Nephron progenitor cell (in vitro differentiated cells): ENCODE measurements around the gene PITX1.

ENCODE experiments used
- DNase-seq: peaks from one replicate; pipeline ENCODE4 v3.0.0; 2021
- H3K27ac Mint-ChIP-seq: 2 replicates; pipeline ENCODE4 v1.8.0; 2021; ENCODE audit warnings: mild to moderate bottlenecking, moderate library complexity, mixed read lengths
- H3K27me3 Mint-ChIP-seq: 2 replicates; pipeline ENCODE4 v1.8.0; 2021; ENCODE audit warnings: mild to moderate bottlenecking, low read depth, mixed read lengths; ENCODE audit not compliant: poor library complexity
- H3K36me3 Mint-ChIP-seq: 2 replicates; pipeline ENCODE4 v1.8.0; 2021; ENCODE audit warnings: low read depth, mixed read lengths
- H3K4me1 Mint-ChIP-seq: 2 replicates; pipeline ENCODE4 v1.8.0; 2021; ENCODE audit warnings: mixed read lengths
- H3K4me3 Mint-ChIP-seq: 2 replicates; pipeline ENCODE4 v1.8.0; 2021; ENCODE audit warnings: mild to moderate bottlenecking, moderate library complexity, mixed read lengths
- H3K9me3 Mint-ChIP-seq: 2 replicates; pipeline ENCODE4 v1.8.0; 2021; ENCODE audit warnings: mild to moderate bottlenecking, moderate library complexity, mixed read lengths
- CTCF ChIP-seq: fragments of 200-600 bp; sonication (generic); IDR thresholded peaks from 2 replicates; pipeline ENCODE4 v1.5.0; 2021; ENCODE audit warnings: antibody characterized with exemption

Gene PITX1

GRCh38 chr5:135076051-135076491 lies 42.0 kb upstream of the PITX1 start:
- Mint-ChIP-seq H3K4me1 (no peaks in the 10 kb centered on the region), H3K27ac (no peak overlapping the region), H3K36me3 (no peaks in the 10 kb centered on the region), H3K9me3 (peaks cover 9% of the 10 kb centered on the region), H3K4me3 (no peak overlapping the region), H3K27me3 (peaks cover 49% of the 10 kb centered on the region)
- no peak for DNase-seq
- no peak for TF ChIP-seq CTCF

GRCh38 chr5:135075621-135076020 lies 41.6 kb upstream of the PITX1 start:
- H3K27me3 Mint-ChIP-seq: peaks cover 50% of the 10 kb centered on the region
- H3K9me3 Mint-ChIP-seq: peaks cover 5% of the 10 kb centered on the region
- H3K36me3 Mint-ChIP-seq: no peaks in the 10 kb centered on the region
- H3K27ac Mint-ChIP-seq: no peak overlapping the region
- TF ChIP-seq CTCF: no peak
- H3K4me3 Mint-ChIP-seq: no peak overlapping the region
- DNase-seq: no peak
- no peaks in the 10 kb centered on the region for H3K4me1 Mint-ChIP-seq

- H3K4me3 Mint-ChIP-seq: no peak overlapping the region
- no peak for TF ChIP-seq CTCF
- no peaks in the 10 kb centered on the region for H3K36me3 Mint-ChIP-seq
- peaks cover 9% of the 10 kb centered on the region for H3K4me1 Mint-ChIP-seq
- H3K27me3 Mint-ChIP-seq: peaks cover 58% of the 10 kb centered on the region
- no peak overlapping the region for H3K27ac Mint-ChIP-seq
- no peak for DNase-seq
- no peaks in the 10 kb centered on the region for H3K9me3 Mint-ChIP-seq
These were observed 39.8 kb upstream of the PITX1 start for GRCh38 chr5:135073761-135074345.

GRCh38 chr5:135072387-135073281 lies 38.6 kb upstream of the PITX1 start:
- DNase-seq: no peak
- H3K4me1 Mint-ChIP-seq: peaks cover 10% of the 10 kb centered on the region
- H3K36me3 Mint-ChIP-seq: no peaks in the 10 kb centered on the region
- peaks cover 50% of the 10 kb centered on the region for H3K27me3 Mint-ChIP-seq
- H3K9me3 Mint-ChIP-seq: no peaks in the 10 kb centered on the region
- TF ChIP-seq CTCF: no peak
- no peak overlapping the region for H3K4me3 Mint-ChIP-seq
- peak overlapping the region; percentile 29 for H3K27ac Mint-ChIP-seq

- Mint-ChIP-seq H3K36me3 (no peaks in the 10 kb centered on the region), H3K4me3 (no peak overlapping the region), H3K4me1 (peaks cover 17% of the 10 kb centered on the region), H3K27me3 (peaks cover 46% of the 10 kb centered on the region), H3K9me3 (no peaks in the 10 kb centered on the region), H3K27ac (no peak overlapping the region)
- TF ChIP-seq CTCF: no peak
- no peak for DNase-seq
These were observed 37.3 kb upstream of the PITX1 start for GRCh38 chr5:135071311-135071710.
